Activated CD4-positive, CD25-positive, alpha-beta regulatory T cell treated with anti-CD3 and anti-CD28 coated beads, Interleukin-2, amount 50 U/mL, for 16 hours (primary cell): Measurements from ENCODE around the gene OSBPL9.
"Not testable (repeated sequence)": the region's sequence is repeated elsewhere in the genome, so short reads cannot be mapped to it uniquely, and the experiment has no call there.

ENCODE experiments used
- DNase-seq: peaks from one replicate; pipeline ENCODE4 v3.0.0-alpha.2; 2020; ENCODE audit warnings: low read depth, low spot score

Gene OSBPL9

GRCh38 chr1:51780927-51781326, 164.0 kb downstream of the OSBPL9 start:
- no peak for DNase-seq

- DNase-seq, result no peak
Observed at GRCh38 chr1:51784997-51785421, 168.1 kb downstream of the OSBPL9 start.

GRCh38 chr1:51788938-51789337, 172.0 kb downstream of the OSBPL9 start:
- DNase-seq, result no peak

GRCh38 chr1:51789342-51789741, 172.4 kb downstream of the OSBPL9 start:
- DNase-seq, result no peak

- DNase-seq, result no peak
Observed at GRCh38 chr1:51790385-51790784, 173.5 kb downstream of the OSBPL9 start.

- DNase-seq, result no peak
Observed at GRCh38 chr1:51791888-51792287, 175.0 kb downstream of the OSBPL9 start.

- no peak for DNase-seq
Observed at GRCh38 chr1:51792864-51793263, 176.0 kb downstream of the OSBPL9 start.

- no peak for DNase-seq
Observed at GRCh38 chr1:51794260-51794659, 177.4 kb downstream of the OSBPL9 start.

GRCh38 chr1:51794868-51795267, 178.0 kb downstream of the OSBPL9 start:
- DNase-seq, result no peak

- no peak for DNase-seq
Observed at GRCh38 chr1:51799372-51799771, 182.5 kb downstream of the OSBPL9 start.

- DNase-seq, result no peak
Observed at GRCh38 chr1:51814513-51814912, 197.6 kb downstream of the OSBPL9 start.

GRCh38 chr1:51818487-51818886, 201.6 kb downstream of the OSBPL9 start:
- no peak for DNase-seq

GRCh38 chr1:51819021-51819420, 202.1 kb downstream of the OSBPL9 start:
- not testable (repeated sequence) for DNase-seq

- DNase-seq, result no peak
Observed at GRCh38 chr1:51819810-51820209, 202.9 kb downstream of the OSBPL9 start.

- no peak for DNase-seq
Observed at GRCh38 chr1:51829058-51829457, 212.2 kb downstream of the OSBPL9 start.

GRCh38 chr1:51833700-51834099, 216.8 kb downstream of the OSBPL9 start:
- DNase-seq, result no peak

- no peak for DNase-seq
Observed at GRCh38 chr1:51837243-51837642, 220.4 kb downstream of the OSBPL9 start.
